SU-DHL-6 (cell line): Measurements from ENCODE around the gene USP7.
"Not testable (repeated sequence)": the region's sequence is repeated elsewhere in the genome, so short reads cannot be mapped to it uniquely, and the experiment has no call there.

ENCODE experiments used
- H2AFZ ChIP-seq: fragments of 200-600 bp; sonication (generic); 2 replicates; pipeline ENCODE4 v1.6.1; 2014; ENCODE audit warnings: low read depth, mild to moderate bottlenecking, moderate library complexity, mixed read lengths, antibody characterized with exemption, low read length; ENCODE audit not compliant: severe bottlenecking
- H3F3A ChIP-seq: fragments of 200-600 bp; shearing (Covaris generic); 2 replicates; pipeline ENCODE4 v1.6.0; 2016; ENCODE audit warnings: antibody characterized with exemption, mild to moderate bottlenecking; ENCODE audit not compliant: insufficient read depth
- H3K27ac ChIP-seq: fragments of 200-600 bp; sonication (generic); 2 replicates; pipeline ENCODE4 v1.5.1; 2016; ENCODE audit warnings: low read depth, mild to moderate bottlenecking, low read length, moderate library complexity, mixed read lengths
- H3K27me3 ChIP-seq: fragments of 200-600 bp; sonication (generic), shearing (Covaris generic); 2 replicates; pipeline ENCODE4 v1.6.0; 2014; ENCODE audit warnings: mild to moderate bottlenecking, low read length
- H3K36me3 ChIP-seq: fragments of 200-600 bp; sonication (generic); 2 replicates; pipeline ENCODE4 v1.6.1; 2014; ENCODE audit warnings: mild to moderate bottlenecking, low read length, mixed read lengths
- H3K4me2 ChIP-seq: fragments of 300-600, 200-600 bp; shearing (Covaris generic), sonication (generic); 2 replicates; pipeline ENCODE4 v1.6.0; 2014; ENCODE audit warnings: low read length, low read depth, mild to moderate bottlenecking; ENCODE audit not compliant: poor library complexity, severe bottlenecking
- H3K4me3 ChIP-seq: fragments of 200-600 bp; sonication (generic); 2 replicates; pipeline ENCODE4 v1.5.1; 2014; ENCODE audit warnings: antibody characterized with exemption, low read length, mild to moderate bottlenecking, mixed read lengths; ENCODE audit not compliant: insufficient read depth, poor library complexity, severe bottlenecking
- H3K79me2 ChIP-seq: fragments of 200-600 bp; sonication (generic); 2 replicates; pipeline ENCODE4 v1.6.1; 2014; ENCODE audit warnings: mild to moderate bottlenecking, low read length, moderate library complexity; ENCODE audit not compliant: insufficient read depth
- H3K9ac ChIP-seq: fragments of 200-600 bp; sonication (generic); 2 replicates; pipeline ENCODE4 v1.7.0; 2014; ENCODE audit warnings: mild to moderate bottlenecking, low read length
- H3K9me2 ChIP-seq: fragments of 200-600 bp; sonication (generic); replicated peaks from 2 replicates; pipeline ENCODE4 v1.6.1; 2014; ENCODE audit warnings: low read length; ENCODE audit not compliant: insufficient read depth
- H3K9me3 ChIP-seq: fragments of 200-600 bp; sonication (generic); 2 replicates; pipeline ENCODE4 v1.6.1; 2014; ENCODE audit warnings: low read length, mixed read lengths; ENCODE audit not compliant: insufficient read depth
- H4K20me1 ChIP-seq: fragments of 200-600 bp; sonication (generic); 2 replicates; pipeline ENCODE4 v1.6.1; 2014; ENCODE audit warnings: low read depth, mild to moderate bottlenecking, antibody characterized with exemption, low read length, moderate library complexity, mixed read lengths
- CTCF ChIP-seq: fragments of 200-600 bp; sonication (generic); IDR thresholded peaks from one replicate; pipeline ENCODE4 v1.5.1; 2017; ENCODE audit warnings: antibody characterized with exemption, mild to moderate bottlenecking, low read length, moderate library complexity; ENCODE audit not compliant: insufficient read depth, poor library complexity, severe bottlenecking
- EZH2phosphoT487 ChIP-seq: fragments of 200-600 bp; sonication (generic), shearing (Covaris generic); conservative IDR thresholded peaks from 2 replicates; pipeline ENCODE4 v1.6.1; 2018; ENCODE audit warnings: mild to moderate bottlenecking, antibody characterized with exemption, low read length, moderate library complexity, mixed read lengths

USP7 gene

GRCh38 chr16:8872967-8873865 lies 90.5 kb downstream of the USP7 start:
- no peak overlapping the region for H3K4me2 ChIP-seq
- no peak overlapping the region for H2AFZ ChIP-seq
- H4K20me1 ChIP-seq, result no peaks in the 10 kb centered on the region
- no peak overlapping the region for H3K9ac ChIP-seq
- peaks cover 4% of the 10 kb centered on the region; the same call in 1 of the 2 replicates for H3F3A ChIP-seq
- H3K4me3 ChIP-seq, result no peak overlapping the region
- H3K79me2 ChIP-seq, result no peaks in the 10 kb centered on the region
- no peaks in the 10 kb centered on the region for H3K36me3 ChIP-seq
- no peaks in the 10 kb centered on the region for H3K9me2 ChIP-seq
- H3K9me3 ChIP-seq, result no peaks in the 10 kb centered on the region
- TF ChIP-seq EZH2phosphoT487 (no peak), CTCF (no peak)
- H3K27me3 ChIP-seq, result no peaks in the 10 kb centered on the region
- H3K27ac ChIP-seq, result no peak overlapping the region

- no peaks in the 10 kb centered on the region for H4K20me1 ChIP-seq
Measured at GRCh38 chr16:8872071-8872470, 91.6 kb downstream of the USP7 start.

GRCh38 chr16:8869988-8870241 lies 93.8 kb downstream of the USP7 start:
- H3K9me2 ChIP-seq, H3K36me3 ChIP-seq, H3K9ac ChIP-seq, H3K9me3 ChIP-seq, H3K27ac ChIP-seq, H3K4me2 ChIP-seq, H4K20me1 ChIP-seq, H2AFZ ChIP-seq, H3F3A ChIP-seq, H3K4me3 ChIP-seq, H3K27me3 ChIP-seq: not testable (repeated sequence)
- peaks cover 32% of the 10 kb centered on the region for H3K79me2 ChIP-seq

More at GRCh38 chr16:8872071-8872470, 91.6 kb downstream of the USP7 start:
- Histone ChIP-seq H3K9ac (no peak overlapping the region), H2AFZ (no peak overlapping the region), H3F3A (peaks cover 9% of the 10 kb centered on the region; the same call in 1 of the 2 replicates), H3K4me3 (no peak overlapping the region), H3K4me2 (no peak overlapping the region), H3K9me3 (no peaks in the 10 kb centered on the region), H3K36me3 (no peaks in the 10 kb centered on the region), H3K27me3 (no peaks in the 10 kb centered on the region), H3K79me2 (peaks cover 11% of the 10 kb centered on the region), H3K9me2 (no peaks in the 10 kb centered on the region), H3K27ac (no peak overlapping the region)
- TF ChIP-seq CTCF (no peak), EZH2phosphoT487 (no peak)

- peak overlapping the region; percentile 76 for H2AFZ ChIP-seq
- peaks cover 9% of the 10 kb centered on the region; the same call in 1 of the 2 replicates for H3F3A ChIP-seq
- no peaks in the 10 kb centered on the region for H3K27me3 ChIP-seq
- H3K4me2 ChIP-seq, result peak overlapping the region; percentile 93
- TF ChIP-seq EZH2phosphoT487, result no peak
- no peak for TF ChIP-seq CTCF
- peak overlapping the region; percentile 52 for H3K4me3 ChIP-seq
- H3K9me3 ChIP-seq, result no peaks in the 10 kb centered on the region
- no peaks in the 10 kb centered on the region for H3K9me2 ChIP-seq
- peak overlapping the region; percentile 90 for H3K9ac ChIP-seq
- H3K79me2 ChIP-seq, result peaks cover 38% of the 10 kb centered on the region
- peak overlapping the region; percentile 63 for H3K27ac ChIP-seq
- no peaks in the 10 kb centered on the region for H4K20me1 ChIP-seq
- H3K36me3 ChIP-seq, result no peaks in the 10 kb centered on the region
Measured at GRCh38 chr16:8869212-8869987, 94.3 kb downstream of the USP7 start.
